NCI-H2029 treated with DMSO at 0.1 percent for 48 hours (cell line): ENCODE results near the gene KRTAP5-4.
"Not testable (repeated sequence)": the region's sequence is repeated elsewhere in the genome, so short reads cannot be mapped to it uniquely, and the experiment has no call there.

Source experiments
- DNase-seq: peaks from one replicate; lab custom pipeline; 2025; lab: John Stamatoyannopoulos, UW

Gene KRTAP5-4

GRCh38 chr11:1652771-1653540 is 31.0 kb upstream of the KRTAP5-4 start:
- DNase-seq = no peak

GRCh38 chr11:1652442-1652770 is 30.5 kb upstream of the KRTAP5-4 start:
- no peak for DNase-seq

GRCh38 chr11:1652026-1652425 is 30.1 kb upstream of the KRTAP5-4 start:
- DNase-seq = no peak

GRCh38 chr11:1651411-1651980 is 29.6 kb upstream of the KRTAP5-4 start:
- DNase-seq = no peak

- DNase-seq = peak; percentile 50
These were observed 29.0 kb upstream of the KRTAP5-4 start for GRCh38 chr11:1650918-1651262.

GRCh38 chr11:1650034-1650917 is 28.3 kb upstream of the KRTAP5-4 start:
- no peak for DNase-seq

- DNase-seq = no peak
These were observed 26.9 kb upstream of the KRTAP5-4 start for GRCh38 chr11:1648653-1649420.

- DNase-seq = no peak
These were observed 26.1 kb upstream of the KRTAP5-4 start for GRCh38 chr11:1647901-1648652.

- not testable (repeated sequence) for DNase-seq
These were observed 24.6 kb upstream of the KRTAP5-4 start for GRCh38 chr11:1646540-1646939.

GRCh38 chr11:1645357-1645821 is 23.5 kb upstream of the KRTAP5-4 start:
- no peak for DNase-seq

- no peak for DNase-seq
These were observed 22.8 kb upstream of the KRTAP5-4 start for GRCh38 chr11:1644601-1645356.

GRCh38 chr11:1643146-1643690 is 21.3 kb upstream of the KRTAP5-4 start:
- no peak for DNase-seq

GRCh38 chr11:1642288-1643145 is 20.6 kb upstream of the KRTAP5-4 start:
- DNase-seq = no peak

- no peak for DNase-seq
These were observed 19.2 kb upstream of the KRTAP5-4 start for GRCh38 chr11:1641096-1641495.

- DNase-seq = peak; percentile 50
These were observed 18.4 kb upstream of the KRTAP5-4 start for GRCh38 chr11:1640076-1640946.

GRCh38 chr11:1639666-1640065 is 17.7 kb upstream of the KRTAP5-4 start:
- DNase-seq = no peak

- peak; percentile 67 for DNase-seq
These were observed 17.2 kb upstream of the KRTAP5-4 start for GRCh38 chr11:1639102-1639620.

GRCh38 chr11:1638344-1638743 is 16.4 kb upstream of the KRTAP5-4 start:
- DNase-seq = no peak
